ENCODE data around the gene MEN1. TPM values are rescaled to one million over a fixed set of nuclear protein-coding genes. Genes with fewer than 3 reads are reported as not detected.

The MEN1 gene
- polyA plus RNA-seq, 2 donors, result 15.4 to 19.0 TPM

GRCh38 chr11:64833509-64833908 lies 23.2 kb upstream of the MEN1 start:
- no peak overlapping the region for H3K27ac ChIP-seq (ENCODE audit: low read depth in 2 of 2, low read length in 1 of 2)
- peaks cover 0 to 18% of the 10 kb centered on the region in 2 donors for H3K4me1 ChIP-seq (ENCODE audit: control insufficient read depth in 2 of 2, insufficient read depth in 2 of 2, low read length in 1 of 2)
- no peak overlapping the region for H3K4me3 ChIP-seq (ENCODE audit: low read depth in 1 of 2, low read length in 2 of 2)
- 86 to 91% methylated on average over 10 of the region's 10 CpGs for WGBS, 2 donors
- H3K36me3 ChIP-seq (ENCODE audit: control insufficient read depth in 2 of 2, insufficient read depth in 2 of 2, low read length in 1 of 2), result peaks cover 6 to 80% of the 10 kb centered on the region in 2 donors
- H3K27me3 ChIP-seq (ENCODE audit: control insufficient read depth in 1 of 2, insufficient read depth in 2 of 2, low read length in 2 of 2), result no peaks in the 10 kb centered on the region
- H3K9me3 ChIP-seq (ENCODE audit: control insufficient read depth in 2 of 2, insufficient read depth in 1 of 2, low read depth in 1 of 2, low read length in 1 of 2), result no peaks in the 10 kb centered on the region

- Histone ChIP-seq H3K9me3 (ENCODE audit: control insufficient read depth in 2 of 2, insufficient read depth in 1 of 2, low read depth in 1 of 2, low read length in 1 of 2) (no peaks in the 10 kb centered on the region), H3K27me3 (ENCODE audit: control insufficient read depth in 1 of 2, insufficient read depth in 2 of 2, low read length in 2 of 2) (no peaks in the 10 kb centered on the region), H3K4me3 (ENCODE audit: low read depth in 1 of 2, low read length in 2 of 2) (no peak overlapping the region), H3K4me1 (ENCODE audit: control insufficient read depth in 2 of 2, insufficient read depth in 2 of 2, low read length in 1 of 2) (peaks cover 0 to 18% of the 10 kb centered on the region in 2 donors), H3K36me3 (ENCODE audit: control insufficient read depth in 2 of 2, insufficient read depth in 2 of 2, low read length in 1 of 2) (peaks cover 6 to 78% of the 10 kb centered on the region in 2 donors), H3K27ac (ENCODE audit: low read depth in 2 of 2, low read length in 1 of 2) (no peak overlapping the region)
- WGBS, 2 donors, result 89% methylated on average over 11 to 12 of the region's 12 CpGs
Measured at GRCh38 chr11:64833198-64833502, 22.8 kb upstream of the MEN1 start.

- no peaks in the 10 kb centered on the region for H3K9me3 ChIP-seq (ENCODE audit: control insufficient read depth in 2 of 2, insufficient read depth in 1 of 2, low read depth in 1 of 2, low read length in 1 of 2)
- no peak overlapping the region for H3K27ac ChIP-seq (ENCODE audit: low read depth in 2 of 2, low read length in 1 of 2)
- no peak overlapping the region for H3K4me3 ChIP-seq (ENCODE audit: low read depth in 1 of 2, low read length in 2 of 2)
- no peaks in the 10 kb centered on the region for H3K27me3 ChIP-seq (ENCODE audit: control insufficient read depth in 1 of 2, insufficient read depth in 2 of 2, low read length in 2 of 2)
- 93 to 94% methylated on average over 21 of the region's 21 CpGs for WGBS, 2 donors
- H3K4me1 ChIP-seq (ENCODE audit: control insufficient read depth in 2 of 2, insufficient read depth in 2 of 2, low read length in 1 of 2), result peaks cover 0 to 18% of the 10 kb centered on the region in 2 donors
- H3K36me3 ChIP-seq (ENCODE audit: control insufficient read depth in 2 of 2, insufficient read depth in 2 of 2, low read length in 1 of 2), result peaks cover 6 to 75% of the 10 kb centered on the region in 2 donors
Measured at GRCh38 chr11:64832467-64833197, 22.3 kb upstream of the MEN1 start.

GRCh38 chr11:64831411-64831891 lies 21.1 kb upstream of the MEN1 start:
- H3K4me1 ChIP-seq (ENCODE audit: control insufficient read depth in 2 of 2, insufficient read depth in 2 of 2, low read length in 1 of 2), result peaks cover 0 to 11% of the 10 kb centered on the region in 2 donors
- peaks cover 6 to 79% of the 10 kb centered on the region in 2 donors for H3K36me3 ChIP-seq (ENCODE audit: control insufficient read depth in 2 of 2, insufficient read depth in 2 of 2, low read length in 1 of 2)
- H3K27ac ChIP-seq (ENCODE audit: low read depth in 2 of 2, low read length in 1 of 2), result no peak overlapping the region
- 86 to 90% methylated on average over 19 to 24 of the region's 24 CpGs for WGBS, 2 donors
- no peak overlapping the region for H3K4me3 ChIP-seq (ENCODE audit: low read depth in 1 of 2, low read length in 2 of 2)
- H3K9me3 ChIP-seq (ENCODE audit: control insufficient read depth in 2 of 2, insufficient read depth in 1 of 2, low read depth in 1 of 2, low read length in 1 of 2), result no peaks in the 10 kb centered on the region
- no peaks in the 10 kb centered on the region for H3K27me3 ChIP-seq (ENCODE audit: control insufficient read depth in 1 of 2, insufficient read depth in 2 of 2, low read length in 2 of 2)

GRCh38 chr11:64829536-64830251 lies 19.3 kb upstream of the MEN1 start:
- 86 to 87% methylated on average over 43 of the region's 43 CpGs for WGBS, 2 donors
- Histone ChIP-seq H3K27me3 (ENCODE audit: control insufficient read depth in 1 of 2, insufficient read depth in 2 of 2, low read length in 2 of 2) (no peaks in the 10 kb centered on the region), H3K27ac (ENCODE audit: low read depth in 2 of 2, low read length in 1 of 2) (no peak overlapping the region), H3K4me3 (ENCODE audit: low read depth in 1 of 2, low read length in 2 of 2) (no peak overlapping the region), H3K36me3 (ENCODE audit: control insufficient read depth in 2 of 2, insufficient read depth in 2 of 2, low read length in 1 of 2) (peaks cover 6 to 77% of the 10 kb centered on the region in 2 donors), H3K4me1 (ENCODE audit: control insufficient read depth in 2 of 2, insufficient read depth in 2 of 2, low read length in 1 of 2) (no peaks in the 10 kb centered on the region), H3K9me3 (ENCODE audit: control insufficient read depth in 2 of 2, insufficient read depth in 1 of 2, low read depth in 1 of 2, low read length in 1 of 2) (no peaks in the 10 kb centered on the region)

- Histone ChIP-seq H3K4me3 (ENCODE audit: low read depth in 1 of 2, low read length in 2 of 2) (no peak overlapping the region), H3K4me1 (ENCODE audit: control insufficient read depth in 2 of 2, insufficient read depth in 2 of 2, low read length in 1 of 2) (no peaks in the 10 kb centered on the region), H3K9me3 (ENCODE audit: control insufficient read depth in 2 of 2, insufficient read depth in 1 of 2, low read depth in 1 of 2, low read length in 1 of 2) (no peaks in the 10 kb centered on the region), H3K36me3 (ENCODE audit: control insufficient read depth in 2 of 2, insufficient read depth in 2 of 2, low read length in 1 of 2) (peaks cover 0 to 59% of the 10 kb centered on the region in 2 donors), H3K27me3 (ENCODE audit: control insufficient read depth in 1 of 2, insufficient read depth in 2 of 2, low read length in 2 of 2) (no peaks in the 10 kb centered on the region), H3K27ac (ENCODE audit: low read depth in 2 of 2, low read length in 1 of 2) (no peak overlapping the region)
- WGBS, 2 donors, result 92 to 94% methylated on average over 22 of the region's 22 CpGs
Measured at GRCh38 chr11:64827451-64827839, 17.1 kb upstream of the MEN1 start.

GRCh38 chr11:64826578-64827450 lies 16.5 kb upstream of the MEN1 start:
- Histone ChIP-seq H3K4me1 (ENCODE audit: control insufficient read depth in 2 of 2, insufficient read depth in 2 of 2, low read length in 1 of 2) (no peaks in the 10 kb centered on the region), H3K9me3 (ENCODE audit: control insufficient read depth in 2 of 2, insufficient read depth in 1 of 2, low read depth in 1 of 2, low read length in 1 of 2) (no peaks in the 10 kb centered on the region), H3K27me3 (ENCODE audit: control insufficient read depth in 1 of 2, insufficient read depth in 2 of 2, low read length in 2 of 2) (no peaks in the 10 kb centered on the region), H3K4me3 (ENCODE audit: low read depth in 1 of 2, low read length in 2 of 2) (no peak overlapping the region), H3K36me3 (ENCODE audit: control insufficient read depth in 2 of 2, insufficient read depth in 2 of 2, low read length in 1 of 2) (peaks cover 0 to 53% of the 10 kb centered on the region in 2 donors), H3K27ac (ENCODE audit: low read depth in 2 of 2, low read length in 1 of 2) (no peak overlapping the region)
- WGBS, 2 donors, result 88 to 92% methylated on average over 52 of the region's 52 CpGs

GRCh38 chr11:64826062-64826461 lies 15.7 kb upstream of the MEN1 start:
- no peaks in the 10 kb centered on the region for H3K27me3 ChIP-seq (ENCODE audit: control insufficient read depth in 1 of 2, insufficient read depth in 2 of 2, low read length in 2 of 2)
- 77 to 85% methylated on average over 7 of the region's 7 CpGs for WGBS, 2 donors
- no peaks in the 10 kb centered on the region for H3K4me1 ChIP-seq (ENCODE audit: control insufficient read depth in 2 of 2, insufficient read depth in 2 of 2, low read length in 1 of 2)
- H3K4me3 ChIP-seq (ENCODE audit: low read depth in 1 of 2, low read length in 2 of 2), result no peak overlapping the region
- no peak overlapping the region for H3K27ac ChIP-seq (ENCODE audit: low read depth in 2 of 2, low read length in 1 of 2)
- no peaks in the 10 kb centered on the region for H3K9me3 ChIP-seq (ENCODE audit: control insufficient read depth in 2 of 2, insufficient read depth in 1 of 2, low read depth in 1 of 2, low read length in 1 of 2)
- peaks cover 0 to 47% of the 10 kb centered on the region in 2 donors for H3K36me3 ChIP-seq (ENCODE audit: control insufficient read depth in 2 of 2, insufficient read depth in 2 of 2, low read length in 1 of 2)

GRCh38 chr11:64823568-64824119 lies 13.3 kb upstream of the MEN1 start:
- 70 to 78% methylated on average over 11 of the region's 11 CpGs for WGBS, 2 donors
- Histone ChIP-seq H3K4me1 (ENCODE audit: control insufficient read depth in 2 of 2, insufficient read depth in 2 of 2, low read length in 1 of 2) (no peaks in the 10 kb centered on the region), H3K27ac (ENCODE audit: low read depth in 2 of 2, low read length in 1 of 2) (no peak overlapping the region), H3K27me3 (ENCODE audit: control insufficient read depth in 1 of 2, insufficient read depth in 2 of 2, low read length in 2 of 2) (no peaks in the 10 kb centered on the region), H3K4me3 (ENCODE audit: low read depth in 1 of 2, low read length in 2 of 2) (no peak overlapping the region), H3K9me3 (ENCODE audit: control insufficient read depth in 2 of 2, insufficient read depth in 1 of 2, low read depth in 1 of 2, low read length in 1 of 2) (no peaks in the 10 kb centered on the region), H3K36me3 (ENCODE audit: control insufficient read depth in 2 of 2, insufficient read depth in 2 of 2, low read length in 1 of 2) (peaks cover 0 to 31% of the 10 kb centered on the region in 2 donors)
